Keratinocyte (primary cell): ENCODE data around the gene FFAR2. TPM values are rescaled to one million over a fixed set of nuclear protein-coding genes. Genes with fewer than 3 reads are reported as not detected.

Experiments used
- DNase-seq: peaks from one replicate; pipeline ENCODE4 v3.0.0-alpha.2; 2011; ENCODE audit warnings: low read depth, missing footprints, low spot score
- FAIRE-seq: peaks from 2 replicates; lab custom pipeline; 2011; peaks lifted over from hg19 to GRCh38; lab: Jason Lieb, UNC
- H2AFZ ChIP-seq: 2 replicates; pipeline ENCODE4 v1.6.0; 2012; ENCODE audit warnings: low read length, control low read depth, inconsistent platforms; ENCODE audit not compliant: control insufficient read depth
- H3K27ac ChIP-seq: 2 replicates; pipeline ENCODE4 v1.5.1; 2011; ENCODE audit warnings: low read length; ENCODE audit not compliant: control insufficient read depth, insufficient read depth
- H3K27me3 ChIP-seq: 3 replicates; pipeline ENCODE4 v1.6.0; 2011; ENCODE audit warnings: low read length; ENCODE audit not compliant: control insufficient read depth, insufficient read depth; ENCODE audit errors: extremely low read depth
- H3K36me3 ChIP-seq, 2 experiments: 2 replicates in 1 of 2; 3 replicates in 1 of 2; pipeline ENCODE4 v1.5.1; 2011; ENCODE audit warnings: low read length in 2 of 2, mild to moderate bottlenecking in 1 of 2; ENCODE audit not compliant: control insufficient read depth in 2 of 2, insufficient read depth in 2 of 2; ENCODE audit errors: extremely low read depth in 1 of 2
- H3K4me1 ChIP-seq: 3 replicates; pipeline ENCODE4 v1.5.1; 2011; ENCODE audit warnings: low read length; ENCODE audit not compliant: control insufficient read depth, insufficient read depth; ENCODE audit errors: extremely low read depth
- H3K4me2 ChIP-seq: 3 replicates; pipeline ENCODE4 v1.6.0; 2011; ENCODE audit warnings: low read depth, low read length; ENCODE audit not compliant: control insufficient read depth, insufficient read depth; ENCODE audit errors: extremely low read depth
- H3K4me3 ChIP-seq, 3 experiments: fragments of 200-600 bp in 1 of 3; sonication (generic) in 1 of 3; 2 replicates in 2 of 3; 3 replicates in 1 of 3; pipeline ENCODE4 v1.5.1; 2011 to 2016; ENCODE audit warnings: low read length in 3 of 3, mild to moderate bottlenecking in 3 of 3, control low read depth in 2 of 3, inconsistent platforms in 1 of 3, low read depth in 1 of 3, mixed read lengths in 1 of 3, mixed run types in 1 of 3, moderate library complexity in 1 of 3; ENCODE audit not compliant: control insufficient read depth in 2 of 3, insufficient read depth in 2 of 3; ENCODE audit errors: extremely low read depth in 1 of 3
- H3K79me2 ChIP-seq: 2 replicates; pipeline ENCODE4 v1.6.0; 2012; ENCODE audit warnings: low read length; ENCODE audit not compliant: control insufficient read depth, insufficient read depth
- H3K9ac ChIP-seq: 3 replicates; pipeline ENCODE4 v1.6.0; 2011; ENCODE audit warnings: low read length; ENCODE audit not compliant: control insufficient read depth, insufficient read depth; ENCODE audit errors: extremely low read depth
- H3K9me1 ChIP-seq: 3 replicates; pipeline ENCODE4 v1.6.0; 2011; ENCODE audit warnings: low read length; ENCODE audit not compliant: control insufficient read depth, insufficient read depth; ENCODE audit errors: extremely low read depth
- H3K9me3 ChIP-seq: 2 replicates; pipeline ENCODE4 v1.5.1; 2012; ENCODE audit warnings: low read depth, low read length; ENCODE audit not compliant: control insufficient read depth
- H4K20me1 ChIP-seq: 3 replicates; pipeline ENCODE4 v1.6.0; 2011; ENCODE audit warnings: low read length; ENCODE audit not compliant: control insufficient read depth, insufficient read depth; ENCODE audit errors: extremely low read depth
- EZH2 ChIP-seq: IDR thresholded peaks from one replicate; pipeline ENCODE4 v1.6.1; 2012; ENCODE audit warnings: inconsistent platforms, mild to moderate bottlenecking, low read length, moderate library complexity
- dilution Hi-C: fragments of 300-500 bp; cut with MboI; formaldehyde crosslinking; loops from one replicate; pipeline ENCODE4 v1.7.0; 2020; ENCODE audit warnings: low sequenced_read_pairs; ENCODE audit not compliant: extremely low pct_ligation_motif_present
- polyA plus RNA-seq, 5 experiments: library from polyadenylated mRNA; depleted of rRNA in 3 of 5; stranded (reverse) in 3 of 5; stranded (forward) in 1 of 5; unstranded in 1 of 5; fragments of >200 nt; gene quantifications; 1 replicate in 1 of 5; 2 replicates in 3 of 5; 3 replicates in 1 of 5; pipeline versions ENCODE4 v1.2.1 to v1.2.3, GENCODE V29; 2011 to 2012; ENCODE audit warnings: missing spikeins in 2 of 5, low read depth in 1 of 5, low replicate concordance in 1 of 5
- TF ChIP-seq, protein P1 (sequence below), 3 experiments: IDR thresholded peaks in 1 of 3; conservative IDR thresholded peaks in 1 of 3; optimal IDR thresholded peaks in 1 of 3; 2 replicates in 2 of 3; 3 replicates in 1 of 3; pipeline versions ENCODE3 to v1.5.1; 2011; ENCODE audit warnings: low read length in 3 of 3, mild to moderate bottlenecking in 3 of 3, moderate library complexity in 2 of 3, control low read depth in 1 of 3, inconsistent platforms in 1 of 3; ENCODE audit not compliant: insufficient read depth in 2 of 3; ENCODE audit errors: extremely low read depth in 1 of 3

The FFAR2 gene
- polyA plus RNA-seq, 1 donor (not counting 4 experiments of a cell fraction or from before 2014, with no cell fraction given) = not detected

- DNase-seq (no peak), FAIRE-seq (no peak)
- H3K27ac ChIP-seq = no peak overlapping the region
- H3K27me3 ChIP-seq = no peaks in the 10 kb centered on the region
- H3K4me2 ChIP-seq = no peak overlapping the region
- no peaks in the 10 kb centered on the region for H3K36me3 ChIP-seq
- H4K20me1 ChIP-seq = no peaks in the 10 kb centered on the region
- no peak overlapping the region for H3K4me3 ChIP-seq
- no peaks in the 10 kb centered on the region for H3K9me1 ChIP-seq
- H3K9ac ChIP-seq = no peak overlapping the region
- dilution Hi-C loops = no loop called here
- H2AFZ ChIP-seq = no peak overlapping the region
- H3K79me2 ChIP-seq = no peaks in the 10 kb centered on the region
- H3K9me3 ChIP-seq = no peaks in the 10 kb centered on the region
- no peaks in the 10 kb centered on the region for H3K4me1 ChIP-seq
- TF ChIP-seq, protein P1, sequence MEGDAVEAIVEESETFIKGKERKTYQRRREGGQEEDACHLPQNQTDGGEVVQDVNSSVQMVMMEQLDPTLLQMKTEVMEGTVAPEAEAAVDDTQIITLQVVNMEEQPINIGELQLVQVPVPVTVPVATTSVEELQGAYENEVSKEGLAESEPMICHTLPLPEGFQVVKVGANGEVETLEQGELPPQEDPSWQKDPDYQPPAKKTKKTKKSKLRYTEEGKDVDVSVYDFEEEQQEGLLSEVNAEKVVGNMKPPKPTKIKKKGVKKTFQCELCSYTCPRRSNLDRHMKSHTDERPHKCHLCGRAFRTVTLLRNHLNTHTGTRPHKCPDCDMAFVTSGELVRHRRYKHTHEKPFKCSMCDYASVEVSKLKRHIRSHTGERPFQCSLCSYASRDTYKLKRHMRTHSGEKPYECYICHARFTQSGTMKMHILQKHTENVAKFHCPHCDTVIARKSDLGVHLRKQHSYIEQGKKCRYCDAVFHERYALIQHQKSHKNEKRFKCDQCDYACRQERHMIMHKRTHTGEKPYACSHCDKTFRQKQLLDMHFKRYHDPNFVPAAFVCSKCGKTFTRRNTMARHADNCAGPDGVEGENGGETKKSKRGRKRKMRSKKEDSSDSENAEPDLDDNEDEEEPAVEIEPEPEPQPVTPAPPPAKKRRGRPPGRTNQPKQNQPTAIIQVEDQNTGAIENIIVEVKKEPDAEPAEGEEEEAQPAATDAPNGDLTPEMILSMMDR (optimal IDR thresholded peaks at IDR 0.05 in 1 of 3, IDR thresholded peaks at IDR 0.05 in 1 of 3, conservative IDR thresholded peaks at IDR 0.05 in 1 of 3; ENCODE audit: extremely low read depth in 1 of 3, insufficient read depth in 2 of 3, low read length in 3 of 3) = peak; percentile 8 to 31 (median 28)
- no peak for TF ChIP-seq EZH2
Measured at GRCh38 chr19:35476149-35476548, 28.1 kb downstream of the FFAR2 start.

GRCh38 chr19:35478794-35479677, 31.0 kb downstream of the FFAR2 start:
- no peaks in the 10 kb centered on the region for H3K9me3 ChIP-seq
- no peak overlapping the region for H2AFZ ChIP-seq
- no peaks in the 10 kb centered on the region for H3K36me3 ChIP-seq
- TF ChIP-seq, protein P1 (optimal IDR thresholded peaks at IDR 0.05 in 1 of 3, IDR thresholded peaks at IDR 0.05 in 1 of 3, conservative IDR thresholded peaks at IDR 0.05 in 1 of 3; ENCODE audit: extremely low read depth in 1 of 3, insufficient read depth in 2 of 3, low read length in 3 of 3) = peak in 2 of 3 experiments; percentile 36 to 40
- TF ChIP-seq EZH2 = no peak
- no peak overlapping the region for H3K4me2 ChIP-seq
- dilution Hi-C loops = no loop called here
- H3K27ac ChIP-seq = no peak overlapping the region
- no peak overlapping the region for H3K9ac ChIP-seq
- no peaks in the 10 kb centered on the region for H3K9me1 ChIP-seq
- H3K79me2 ChIP-seq = no peaks in the 10 kb centered on the region
- H4K20me1 ChIP-seq = no peaks in the 10 kb centered on the region
- FAIRE-seq = no peak
- H3K4me1 ChIP-seq = no peaks in the 10 kb centered on the region
- no peak overlapping the region for H3K4me3 ChIP-seq
- no peak for DNase-seq
- no peaks in the 10 kb centered on the region for H3K27me3 ChIP-seq
